ENCODE data around the gene FLNC. TPM values are rescaled to one million over a fixed set of nuclear protein-coding genes. Genes with fewer than 3 reads are reported as not detected.

FLNC gene
- total RNA-seq, 1 experiment from 2014 or later, result 128 TPM

DNA sequence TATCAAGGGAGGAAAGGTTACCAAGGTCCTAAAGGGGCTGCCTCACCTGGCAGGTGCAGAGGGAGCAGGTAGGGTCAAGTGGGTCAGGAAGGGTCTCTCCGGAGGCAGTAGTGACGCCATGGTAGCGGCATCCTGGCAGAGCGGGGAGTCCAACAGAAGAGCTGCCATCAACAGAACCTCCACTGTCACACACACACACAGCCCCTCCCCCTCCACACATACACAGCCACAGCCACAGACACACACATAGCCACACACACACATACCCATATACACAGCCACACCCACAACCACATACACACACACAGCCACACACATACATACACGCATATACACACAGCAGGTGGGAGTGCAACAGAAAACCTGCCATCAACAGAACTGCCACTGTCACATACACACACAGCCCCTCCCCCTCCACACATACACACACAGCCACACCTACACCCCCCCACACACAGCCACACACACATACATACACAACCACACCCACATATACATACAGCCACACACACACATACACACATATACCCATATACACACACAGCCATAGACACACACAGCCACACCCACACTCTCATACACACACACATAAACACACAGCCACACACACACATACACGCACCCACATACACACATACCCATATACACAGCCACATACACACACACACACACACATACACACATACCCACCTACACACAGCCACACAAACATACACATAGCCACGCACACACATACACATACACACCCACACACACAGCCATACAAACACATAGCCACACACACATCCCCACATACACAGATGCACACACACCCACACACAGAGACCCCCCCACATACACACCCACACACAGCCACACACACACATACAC is 57.2 kb downstream of the FLNC start:
- Mint-ChIP-seq H3K27me3 (ENCODE audit: insufficient read depth, unreplicated experiment) (no peaks in the 10 kb centered on the region), H3K36me3 (ENCODE audit: insufficient read depth, unreplicated experiment) (no peaks in the 10 kb centered on the region), H3K27ac (ENCODE audit: unreplicated experiment) (no peak overlapping the region), H3K4me3 (ENCODE audit: unreplicated experiment) (no peak overlapping the region), H3K9me3 (ENCODE audit: unreplicated experiment) (no peaks in the 10 kb centered on the region), H3K4me1 (ENCODE audit: low read depth, unreplicated experiment) (no peaks in the 10 kb centered on the region)
- peaks cover 12% of the 10 kb centered on the region for H3K4me1 ChIP-seq
- ChIA-PET POLR2A (no interaction called here), CTCF (no interaction called here)
- no peak overlapping the region for H3K4me3 ChIP-seq (ENCODE audit: low read depth, low read length)
- DNase-seq, result no peak
- no peaks in the 10 kb centered on the region for H3K36me3 ChIP-seq (ENCODE audit: control insufficient read depth, insufficient read depth, low read length)
- BruUV-seq (replicated peaks), result no TSS peak
- H3K27me3 ChIP-seq (replicated peaks; ENCODE audit: control insufficient read depth, insufficient read depth, low read length), result no peaks in the 10 kb centered on the region
- intact Hi-C loops (cut with micrococcal nuclease; ENCODE audit: unreplicated experiment), result loop anchor here (10.0 kb wide), 1 partner anchor 283 kb away; no protein-coding TSS in a partner anchor
- no peaks in the 10 kb centered on the region for H3K9me3 ChIP-seq
- TF ChIP-seq, protein P1, sequence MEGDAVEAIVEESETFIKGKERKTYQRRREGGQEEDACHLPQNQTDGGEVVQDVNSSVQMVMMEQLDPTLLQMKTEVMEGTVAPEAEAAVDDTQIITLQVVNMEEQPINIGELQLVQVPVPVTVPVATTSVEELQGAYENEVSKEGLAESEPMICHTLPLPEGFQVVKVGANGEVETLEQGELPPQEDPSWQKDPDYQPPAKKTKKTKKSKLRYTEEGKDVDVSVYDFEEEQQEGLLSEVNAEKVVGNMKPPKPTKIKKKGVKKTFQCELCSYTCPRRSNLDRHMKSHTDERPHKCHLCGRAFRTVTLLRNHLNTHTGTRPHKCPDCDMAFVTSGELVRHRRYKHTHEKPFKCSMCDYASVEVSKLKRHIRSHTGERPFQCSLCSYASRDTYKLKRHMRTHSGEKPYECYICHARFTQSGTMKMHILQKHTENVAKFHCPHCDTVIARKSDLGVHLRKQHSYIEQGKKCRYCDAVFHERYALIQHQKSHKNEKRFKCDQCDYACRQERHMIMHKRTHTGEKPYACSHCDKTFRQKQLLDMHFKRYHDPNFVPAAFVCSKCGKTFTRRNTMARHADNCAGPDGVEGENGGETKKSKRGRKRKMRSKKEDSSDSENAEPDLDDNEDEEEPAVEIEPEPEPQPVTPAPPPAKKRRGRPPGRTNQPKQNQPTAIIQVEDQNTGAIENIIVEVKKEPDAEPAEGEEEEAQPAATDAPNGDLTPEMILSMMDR (IDR thresholded peaks at IDR 0.05; ENCODE audit: insufficient read depth in 1 of 2, low read depth in 1 of 2, low read length in 1 of 2, severe bottlenecking in 1 of 2, unreplicated experiment in 1 of 2), result no peak

- ChIA-PET POLR2A (no interaction called here), CTCF (interaction anchor here (0.6 kb wide), 2 partner anchors 55 to 203 kb away, joined by 5 to 10 read pairs; no protein-coding TSS in a partner anchor)
- H3K27ac Mint-ChIP-seq (ENCODE audit: unreplicated experiment), result no peak overlapping the region
- H3K27me3 ChIP-seq (replicated peaks; ENCODE audit: control insufficient read depth, insufficient read depth, low read length), result no peaks in the 10 kb centered on the region
- no peak for DNase-seq
- H3K4me1 Mint-ChIP-seq (ENCODE audit: low read depth, unreplicated experiment), result no peaks in the 10 kb centered on the region
- TF ChIP-seq, protein P1 (IDR thresholded peaks at IDR 0.05; ENCODE audit: insufficient read depth in 1 of 2, low read depth in 1 of 2, low read length in 1 of 2, severe bottlenecking in 1 of 2, unreplicated experiment in 1 of 2), result no peak
- no peak overlapping the region for H3K4me3 Mint-ChIP-seq (ENCODE audit: unreplicated experiment)
- H3K9me3 ChIP-seq, result no peaks in the 10 kb centered on the region
- H3K4me3 ChIP-seq (ENCODE audit: low read depth, low read length), result no peak overlapping the region
- no peaks in the 10 kb centered on the region for H3K36me3 Mint-ChIP-seq (ENCODE audit: insufficient read depth, unreplicated experiment)
- BruUV-seq (replicated peaks), result no TSS peak
- peaks cover 12% of the 10 kb centered on the region for H3K4me1 ChIP-seq
- H3K9me3 Mint-ChIP-seq (ENCODE audit: unreplicated experiment), result no peaks in the 10 kb centered on the region
- no peaks in the 10 kb centered on the region for H3K36me3 ChIP-seq (ENCODE audit: control insufficient read depth, insufficient read depth, low read length)
- intact Hi-C loops (cut with micrococcal nuclease; ENCODE audit: unreplicated experiment), result loop anchor here (10.0 kb wide), 1 partner anchor 283 kb away; no protein-coding TSS in a partner anchor
- H3K27me3 Mint-ChIP-seq (ENCODE audit: insufficient read depth, unreplicated experiment), result no peaks in the 10 kb centered on the region
These were observed 58.0 kb downstream of the FLNC start for GRCh38 chr7:128888039-128888755.

DNA sequence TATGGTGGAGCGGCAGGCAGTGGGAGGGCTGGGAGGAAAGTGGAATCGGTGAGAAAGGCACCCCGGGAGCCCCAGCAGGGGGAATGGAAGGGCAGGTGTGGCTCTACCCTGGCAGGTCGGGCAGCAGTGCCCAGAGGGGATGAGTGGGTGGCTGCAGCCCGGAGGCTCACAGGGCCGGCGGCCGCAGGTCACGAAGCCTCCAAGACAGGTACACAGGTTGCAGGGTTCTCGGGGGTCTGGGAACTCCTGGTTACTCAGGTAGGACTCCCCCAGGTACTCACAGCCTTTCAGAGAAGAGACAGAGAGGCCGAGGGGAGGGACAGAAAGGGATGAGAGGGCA is 58.5 kb downstream of the FLNC start:
- no peak for DNase-seq
- no peak overlapping the region for H3K27ac Mint-ChIP-seq (ENCODE audit: unreplicated experiment)
- H3K27me3 Mint-ChIP-seq (ENCODE audit: insufficient read depth, unreplicated experiment), result no peaks in the 10 kb centered on the region
- no peaks in the 10 kb centered on the region for H3K36me3 Mint-ChIP-seq (ENCODE audit: insufficient read depth, unreplicated experiment)
- H3K4me1 Mint-ChIP-seq (ENCODE audit: low read depth, unreplicated experiment), result no peaks in the 10 kb centered on the region
- ChIA-PET CTCF (interaction anchor here (0.6 kb wide), 2 partner anchors 56 to 203 kb away, joined by 5 to 10 read pairs; no protein-coding TSS in a partner anchor), POLR2A (no interaction called here)
- H3K4me3 Mint-ChIP-seq (ENCODE audit: unreplicated experiment), result no peak overlapping the region
- Histone ChIP-seq H3K4me1 (peaks cover 10% of the 10 kb centered on the region), H3K27me3 (replicated peaks; ENCODE audit: control insufficient read depth, insufficient read depth, low read length) (no peaks in the 10 kb centered on the region), H3K9me3 (no peaks in the 10 kb centered on the region), H3K4me3 (ENCODE audit: low read depth, low read length) (no peak overlapping the region), H3K36me3 (ENCODE audit: control insufficient read depth, insufficient read depth, low read length) (no peaks in the 10 kb centered on the region)
- no TSS peak for BruUV-seq (replicated peaks)
- TF ChIP-seq, protein P1 (IDR thresholded peaks at IDR 0.05; ENCODE audit: insufficient read depth in 1 of 2, low read depth in 1 of 2, low read length in 1 of 2, severe bottlenecking in 1 of 2, unreplicated experiment in 1 of 2), result no peak
- intact Hi-C loops (cut with micrococcal nuclease; ENCODE audit: unreplicated experiment), result loop anchor here (10.0 kb wide), 1 partner anchor 284 kb away; no protein-coding TSS in a partner anchor
- H3K9me3 Mint-ChIP-seq (ENCODE audit: unreplicated experiment), result no peaks in the 10 kb centered on the region

Data from Caco-2 (cell line).